Endothelial cell of umbilical vein (primary cell): ENCODE data around the gene OPTN. TPM values are rescaled to one million over a fixed set of nuclear protein-coding genes. Genes with fewer than 3 reads are reported as not detected.

Experiments used
- BruUV-seq: library from RNA; stranded (reverse); fragments of 400-500 nt; replicated peaks from 2 replicates; lab custom pipeline; 2021; lab: Mats Ljungman, UMichigan
- CTCF ChIA-PET: fragments of 300-600, 350-600 bp; sonication (Branson Sonifier 250); formaldehyde crosslinking; loops from one replicate; lab custom pipeline; 2021; ENCODE audit warnings: antibody characterized with exemption, inconsistent platforms; lab: Charles Lee
- POLR2A ChIA-PET: fragments of 300-600, 350-600 bp; sonication (Branson Sonifier 250); formaldehyde crosslinking; loops from one replicate; lab custom pipeline; 2021; ENCODE audit warnings: antibody characterized with exemption, inconsistent platforms; lab: Charles Lee
- DNase-seq: peaks from one replicate; pipeline ENCODE4 v3.0.0-alpha.2; 2011; ENCODE audit warnings: low read depth, low spot score
- FAIRE-seq: peaks from 2 replicates; lab custom pipeline; 2011; peaks lifted over from hg19 to GRCh38; lab: Jason Lieb, UNC
- H2AFZ ChIP-seq: 2 replicates; pipeline ENCODE4 v1.6.0; 2012; ENCODE audit warnings: low read depth, low read length, control low read depth, inconsistent platforms
- H3K27ac ChIP-seq: 2 replicates; pipeline ENCODE4 v1.5.1; 2011; ENCODE audit warnings: low read depth, mild to moderate bottlenecking, control low read depth, low read length, moderate library complexity; ENCODE audit not compliant: insufficient read depth
- H3K27me3 ChIP-seq, 2 experiments: 2 replicates each; pipeline versions ENCODE4 v1.6.0 to v1.6.1; 2011; ENCODE audit warnings: low read length in 2 of 2, mixed read lengths in 1 of 2; ENCODE audit not compliant: control insufficient read depth in 2 of 2, insufficient read depth in 2 of 2
- H3K36me3 ChIP-seq, 2 experiments: 2 replicates in 1 of 2; 3 replicates in 1 of 2; pipeline ENCODE4 v1.5.1; 2011; ENCODE audit warnings: low read length in 2 of 2, mild to moderate bottlenecking in 1 of 2, moderate library complexity in 1 of 2; ENCODE audit not compliant: control insufficient read depth in 2 of 2, insufficient read depth in 2 of 2; ENCODE audit errors: extremely low read depth in 1 of 2
- H3K4me1 ChIP-seq: 3 replicates; pipeline ENCODE4 v1.5.1; 2011; ENCODE audit warnings: mild to moderate bottlenecking, low read length; ENCODE audit not compliant: control insufficient read depth, insufficient read depth; ENCODE audit errors: extremely low read depth
- H3K4me2 ChIP-seq: 2 replicates; pipeline ENCODE4 v1.6.1; 2011; ENCODE audit warnings: low read length, control low read depth, mixed read lengths; ENCODE audit not compliant: insufficient read depth
- H3K4me3 ChIP-seq, 3 experiments: fragments of 200-600 bp in 1 of 3; sonication (generic), shearing (Covaris generic) in 1 of 3; replicated peaks in 1 of 3; 2 replicates each; pipeline ENCODE4 v1.5.1; 2011 to 2016; ENCODE audit warnings: control low read depth in 3 of 3, low read length in 3 of 3, mild to moderate bottlenecking in 2 of 3, inconsistent platforms in 1 of 3, low read depth in 1 of 3, moderate library complexity in 1 of 3; ENCODE audit not compliant: insufficient read depth in 1 of 3
- H3K79me2 ChIP-seq: 2 replicates; pipeline ENCODE4 v1.6.0; 2012; ENCODE audit warnings: low read length, inconsistent platforms; ENCODE audit not compliant: control insufficient read depth, insufficient read depth
- H3K9ac ChIP-seq: replicated peaks from 2 replicates; pipeline ENCODE3; 2011; ENCODE audit warnings: low read length, control low read depth; ENCODE audit not compliant: insufficient read depth; ENCODE audit errors: extremely low read depth
- H3K9me1 ChIP-seq: replicated peaks from 3 replicates; pipeline ENCODE4 v1.6.0; 2011; ENCODE audit warnings: mild to moderate bottlenecking, low read length; ENCODE audit not compliant: control insufficient read depth, insufficient read depth; ENCODE audit errors: extremely low read depth
- H3K9me3 ChIP-seq: replicated peaks from 2 replicates; pipeline ENCODE4 v1.5.1; 2012; ENCODE audit warnings: low read length, inconsistent platforms; ENCODE audit not compliant: control insufficient read depth, insufficient read depth
- H4K20me1 ChIP-seq: replicated peaks from 2 replicates; pipeline ENCODE3; 2011; ENCODE audit warnings: mild to moderate bottlenecking, low read length; ENCODE audit not compliant: control insufficient read depth, insufficient read depth; ENCODE audit errors: extremely low read depth
- CTCF ChIP-seq, 2 donors: IDR thresholded peaks; 1 replicate in 1 of 2; 2 replicates in 1 of 2; pipeline ENCODE4 v1.5.1; 2011; ENCODE audit warnings: low read length in 2 of 2, mild to moderate bottlenecking in 2 of 2, moderate library complexity in 2 of 2, control low read depth in 1 of 2, inconsistent platforms in 1 of 2, low read depth in 1 of 2; ENCODE audit not compliant: insufficient read depth in 1 of 2; ENCODE audit errors: extremely low read depth in 1 of 2
- EZH2 ChIP-seq: IDR thresholded peaks from 2 replicates; pipeline ENCODE4 v1.6.1; 2012; ENCODE audit warnings: borderline replicate concordance, low read depth, mild to moderate bottlenecking, moderate library complexity, low read length, inconsistent platforms; ENCODE audit not compliant: severe bottlenecking
- FOS ChIP-seq: IDR thresholded peaks from 2 replicates; pipeline ENCODE4 v1.6.1; 2011; ENCODE audit warnings: mild to moderate bottlenecking, low read length, moderate library complexity, borderline replicate concordance; ENCODE audit not compliant: insufficient read depth
- GATA2 ChIP-seq: IDR thresholded peaks from 2 replicates; pipeline ENCODE4 v1.7.0; 2011; ENCODE audit warnings: low read depth, mild to moderate bottlenecking, moderate library complexity, mixed read lengths, low read length; ENCODE audit not compliant: insufficient read length, insufficient read depth
- JUN ChIP-seq: IDR thresholded peaks from 2 replicates; pipeline ENCODE4 v1.6.1; 2011; ENCODE audit warnings: borderline replicate concordance, low read depth; ENCODE audit not compliant: insufficient read length, insufficient read depth
- MAX ChIP-seq: IDR thresholded peaks from 2 replicates; pipeline ENCODE4 v1.6.1; 2011; ENCODE audit not compliant: insufficient read depth, insufficient read length
- MYC ChIP-seq: IDR thresholded peaks from one replicate; pipeline ENCODE4 v1.6.1; 2011; ENCODE audit warnings: mild to moderate bottlenecking, low read depth, low read length
- POLR2A ChIP-seq: IDR thresholded peaks from 2 replicates; pipeline ENCODE4 v1.6.1; 2012; ENCODE audit warnings: low read depth, mild to moderate bottlenecking, control low read depth, low read length
- POLR2AphosphoS5 ChIP-seq: IDR thresholded peaks from 2 replicates; pipeline ENCODE4 v1.6.1; 2012; ENCODE audit warnings: low read depth, mild to moderate bottlenecking, control low read depth, low read length, moderate library complexity; ENCODE audit not compliant: insufficient read depth
- dilution Hi-C: fragments of 300-500 bp; cut with MboI; formaldehyde crosslinking; loops from one replicate; pipeline ENCODE4 v1.15.0; 2019; ENCODE audit warnings: low sequenced_read_pairs; ENCODE audit not compliant: extremely low pct_ligation_motif_present
- intact Hi-C: fragments of 100-400 bp; cut with micrococcal nuclease; formaldehyde crosslinking; loops from one replicate; pipeline ENCODE4 v1.10.0; 2022
- polyA plus RNA-seq, 4 experiments: library from polyadenylated mRNA; depleted of rRNA in 3 of 4; stranded (reverse) in 3 of 4; unstranded in 1 of 4; fragments of >200 nt; gene quantifications; 2 replicates each; pipeline versions ENCODE4 v1.2.1 to v1.2.3, GENCODE V29; 2011 to 2012; ENCODE audit warnings: missing spikeins in 1 of 4
- total RNA-seq: library from RNA; stranded (reverse); gene quantifications from 2 replicates; pipeline ENCODE4 v1.2.3, GENCODE V29; 2021

OPTN gene
- total and polyA plus RNA-seq, 2 donors (not counting 3 experiments of a cell fraction or from before 2014, with no cell fraction given), result 22.7 to 94.2 TPM

GRCh38 chr10:13183625-13184024 is 83.7 kb downstream of the OPTN start:
- Histone ChIP-seq H3K9me1 (no peaks in the 10 kb centered on the region), H3K27ac (no peak overlapping the region), H3K79me2 (no peaks in the 10 kb centered on the region), H4K20me1 (no peaks in the 10 kb centered on the region), H3K27me3 (no peaks in the 10 kb centered on the region), H2AFZ (no peak overlapping the region), H3K9me3 (no peaks in the 10 kb centered on the region), H3K9ac (no peak overlapping the region), H3K4me1 (no peaks in the 10 kb centered on the region), H3K4me3 (no peak overlapping the region), H3K36me3 (peaks cover 0 to 9% of the 10 kb centered on the region in 2 experiments), H3K4me2 (no peak overlapping the region)
- intact Hi-C loops (no loop called here), dilution Hi-C loops (no loop called here)
- no peak for FAIRE-seq
- no peak for DNase-seq
- ChIA-PET POLR2A (no interaction called here), CTCF (no interaction called here)
- TF ChIP-seq MYC (no peak), POLR2AphosphoS5 (no peak), GATA2 (no peak), JUN (no peak), POLR2A (no peak), FOS (no peak), CTCF (IDR thresholded peaks at IDR 0.05; ENCODE audit: extremely low read depth in 1 of 2, insufficient read depth in 1 of 2, low read depth in 1 of 2, low read length in 2 of 2) (no peak), EZH2 (no peak), MAX (no peak)
- no TSS peak for BruUV-seq
